ENCODE data around the gene PGAP3. TPM values are rescaled to one million over a fixed set of nuclear protein-coding genes. Genes with fewer than 3 reads are reported as not detected.

Gene PGAP3
- total RNA-seq, 1 donor from 2014 or later, result 17.7 TPM

GRCh38 chr17:39639566-39640458 is 48.0 kb downstream of the PGAP3 start:
- Histone ChIP-seq H3K4me3 (no peak overlapping the region), H3K27me3 (no peaks in the 10 kb centered on the region), H3K9me3 (no peaks in the 10 kb centered on the region), H3K36me3 (no peaks in the 10 kb centered on the region), H3K4me1 (peaks cover 71% of the 10 kb centered on the region), H3K27ac (no peak overlapping the region)
- TF ChIP-seq POLR2AphosphoS5 (IDR thresholded peaks at IDR 0.05; ENCODE audit: insufficient read depth in 1 of 2, low read depth in 1 of 2) (no peak), POLR2A (IDR thresholded peaks at IDR 0.05) (no peak), CTCF (IDR thresholded peaks at IDR 0.05) (no peak)
- intact Hi-C loops (cut with DNase I), result no loop called here
- DNase-seq (ENCODE audit: extremely low spot score in 2 of 2), result no peak

GRCh38 chr17:39639043-39639442 is 48.8 kb downstream of the PGAP3 start:
- Histone ChIP-seq H3K4me1 (peaks cover 75% of the 10 kb centered on the region), H3K36me3 (no peaks in the 10 kb centered on the region), H3K4me3 (no peak overlapping the region), H3K27me3 (no peaks in the 10 kb centered on the region), H3K27ac (no peak overlapping the region), H3K9me3 (no peaks in the 10 kb centered on the region)
- intact Hi-C loops (cut with DNase I), result no loop called here
- TF ChIP-seq POLR2AphosphoS5 (IDR thresholded peaks at IDR 0.05; ENCODE audit: insufficient read depth in 1 of 2, low read depth in 1 of 2) (no peak), POLR2A (IDR thresholded peaks at IDR 0.05) (no peak), CTCF (IDR thresholded peaks at IDR 0.05) (no peak)
- no peak for DNase-seq (ENCODE audit: extremely low spot score in 2 of 2)

GRCh38 chr17:39638317-39638716 is 49.5 kb downstream of the PGAP3 start:
- TF ChIP-seq POLR2AphosphoS5 (IDR thresholded peaks at IDR 0.05; ENCODE audit: insufficient read depth in 1 of 2, low read depth in 1 of 2), result no peak
- no peak for TF ChIP-seq POLR2A (IDR thresholded peaks at IDR 0.05)
- no peak for TF ChIP-seq CTCF (IDR thresholded peaks at IDR 0.05)
- intact Hi-C loops (cut with DNase I), result no loop called here
- H3K9me3 ChIP-seq, result no peaks in the 10 kb centered on the region
- H3K36me3 ChIP-seq, result no peaks in the 10 kb centered on the region
- no peak for DNase-seq (ENCODE audit: extremely low spot score in 2 of 2)
- H3K27me3 ChIP-seq, result no peaks in the 10 kb centered on the region
- peaks cover 70% of the 10 kb centered on the region for H3K4me1 ChIP-seq
- no peak overlapping the region for H3K27ac ChIP-seq
- H3K4me3 ChIP-seq, result peak overlapping the region; percentile 81 to 97

- Histone ChIP-seq H3K4me1 (peaks cover 60% of the 10 kb centered on the region), H3K27me3 (no peaks in the 10 kb centered on the region), H3K27ac (peak within 1 kb of the TSS; percentile 92), H3K4me3 (peak within 1 kb of the TSS; percentile 81 to 97), H3K36me3 (no peaks in the 10 kb centered on the region), H3K9me3 (no peaks in the 10 kb centered on the region)
- intact Hi-C loops (cut with DNase I), result no loop called here
- no peak for DNase-seq (ENCODE audit: extremely low spot score in 2 of 2)
- peak in 2 of 3 experiments; percentile 18 to 48 for TF ChIP-seq CTCF (IDR thresholded peaks at IDR 0.05)
- TF ChIP-seq POLR2A (IDR thresholded peaks at IDR 0.05), result peak in 1 of 2 donors; percentile 30
- TF ChIP-seq POLR2AphosphoS5 (IDR thresholded peaks at IDR 0.05; ENCODE audit: insufficient read depth in 1 of 2, low read depth in 1 of 2), result peak; percentile 84 to 85
These were observed 50.7 kb downstream of the PGAP3 start, which contains the start of gene STARD3 for GRCh38 chr17:39636927-39637736. STARD3 (plus strand) TSS chr17:39637144; CDS start chr17:39653532, 16,388 bp downstream.

All from vagina (tissue), 2 donors.